Measurements from ENCODE around the gene ASCL1.

Gene ASCL1

GRCh38 chr12:102990419-102990818 lies 32.9 kb downstream of the ASCL1 start:
- DNase-seq: no peak

- no peak for DNase-seq
These were observed 34.8 kb downstream of the ASCL1 start for GRCh38 chr12:102992297-102992696.

- no peak for DNase-seq
These were observed 35.2 kb downstream of the ASCL1 start for GRCh38 chr12:102992720-102993119.

GRCh38 chr12:102993537-102993936 lies 36.1 kb downstream of the ASCL1 start:
- DNase-seq: no peak

GRCh38 chr12:102995372-102995771 lies 37.9 kb downstream of the ASCL1 start:
- no peak for DNase-seq
